A549 (cell line): Measurements from ENCODE around the gene MYLK. TPM values are rescaled to one million over a fixed set of nuclear protein-coding genes. Genes with fewer than 3 reads are reported as not detected.

Source experiments
- ATAC-seq, 2 experiments: fragments of 200-7000 bp in 1 of 2; fragments of >200 bp in 1 of 2; cut with Nextera tagmentation in 1 of 2; cut with Tn5 transposase in 1 of 2; 3 replicates each; pipeline versions ENCODE4 v1.8.0 to v1.9.1; 2018 to 2020; ENCODE audit warnings: mild to moderate bottlenecking in 1 of 2, moderate library complexity in 1 of 2
- CTCF ChIA-PET: fragments of 300-600 bp; sonication (Branson Sonifier 250); formaldehyde crosslinking; extraction: SDS; loops from one replicate; lab custom pipeline; 2021; ENCODE audit warnings: antibody characterized with exemption, inconsistent platforms; lab: Yijun Ruan, JAX
- POLR2A ChIA-PET: fragments of 350-600 bp; formaldehyde crosslinking; extraction: SDS; loops from one replicate; lab custom pipeline; 2021; ENCODE audit warnings: antibody characterized with exemption, inconsistent platforms; lab: Yijun Ruan, JAX
- DNase-seq, 2 experiments: peaks; one replicate each; pipeline versions ENCODE4 v3.0.0 to v3.0.0-alpha.2; 2011 to 2016; ENCODE audit warnings: low read depth in 1 of 2, low spot score in 1 of 2
- FAIRE-seq: peaks from 2 replicates; lab custom pipeline; 2011; peaks lifted over from hg19 to GRCh38; lab: Jason Lieb, UNC
- H3K27ac ChIP-seq, 2 experiments: fragments of >200 bp; sonication (Bioruptor Twin); formaldehyde crosslinking; 3 replicates each; pipeline ENCODE4 v1.5.1; 2016 to 2017
- H3K4me1 ChIP-seq: fragments of >200 bp; sonication (Bioruptor Twin); formaldehyde crosslinking; 3 replicates; pipeline ENCODE4 v1.6.1; 2016
- H3K4me2 ChIP-seq: fragments of >200 bp; sonication (Bioruptor Twin); formaldehyde crosslinking; 3 replicates; pipeline ENCODE4 v1.6.1; 2016
- H3K4me3 ChIP-seq: fragments of >200 bp; sonication (Bioruptor Twin); formaldehyde crosslinking; 3 replicates; pipeline ENCODE4 v1.5.1; 2016
- H3K9me3 ChIP-seq: fragments of >200 bp; sonication (Bioruptor Twin); formaldehyde crosslinking; 3 replicates; pipeline ENCODE4 v1.6.1; 2016
- BHLHE40 ChIP-seq: IDR thresholded peaks from 2 replicates; pipeline ENCODE4 v1.6.1; 2012; ENCODE audit warnings: low read depth, low read length, inconsistent platforms
- CBX2 ChIP-seq: fragments of 200-600 bp; sonication (generic); IDR thresholded peaks from 2 replicates; pipeline ENCODE4 v1.6.1; 2016; ENCODE audit warnings: low read depth, mild to moderate bottlenecking, borderline replicate concordance
- CEBPB ChIP-seq, 2 experiments: fragments of >200 bp in 1 of 2; sonication (Bioruptor Twin) in 1 of 2; formaldehyde crosslinking in 1 of 2; IDR thresholded peaks; 2 replicates each; pipeline ENCODE4 v1.6.1; 2012 to 2016
- CHD2 ChIP-seq: fragments of 150-350 bp; IDR thresholded peaks from 2 replicates; pipeline ENCODE4 v1.6.1; 2014; ENCODE audit warnings: low read length; ENCODE audit not compliant: partially characterized antibody
- E2F6 ChIP-seq: IDR thresholded peaks from 2 replicates; pipeline ENCODE4 v1.6.1; 2012; ENCODE audit warnings: low read depth, borderline replicate concordance
- FOSB ChIP-seq: fragments of 250-450 bp; sonication (Bioruptor Pico); IDR thresholded peaks from 2 replicates; pipeline ENCODE4 v1.5.0; 2020; ENCODE audit warnings: mild to moderate bottlenecking, moderate library complexity
- HOXA7 ChIP-seq: fragments of 250-450 bp; sonication (Bioruptor Pico); IDR thresholded peaks from 2 replicates; pipeline ENCODE4 v1.5.0; 2020; ENCODE audit warnings: mild to moderate bottlenecking, moderate library complexity
- HOXB13 ChIP-seq: fragments of 250-450 bp; sonication (Bioruptor Pico); IDR thresholded peaks from 2 replicates; pipeline ENCODE4 v1.5.0; 2020; ENCODE audit warnings: low read depth, mild to moderate bottlenecking, moderate library complexity
- HOXB5 ChIP-seq: fragments of 250-450 bp; sonication (Bioruptor Pico); IDR thresholded peaks from 2 replicates; pipeline ENCODE4 v1.5.0; 2020; ENCODE audit warnings: mild to moderate bottlenecking, moderate library complexity
- JUN ChIP-seq, 2 experiments: fragments of >200 bp; sonication (Bioruptor Twin); formaldehyde crosslinking; IDR thresholded peaks; 2 replicates in 1 of 2; 3 replicates in 1 of 2; pipeline ENCODE4 v1.6.1; 2016 to 2017
- JUNB ChIP-seq: fragments of >200 bp; sonication (Bioruptor Twin); formaldehyde crosslinking; IDR thresholded peaks from 2 replicates; pipeline ENCODE4 v1.6.1; 2016
- KDM1A ChIP-seq: fragments of 200-600 bp; sonication (generic); IDR thresholded peaks from 2 replicates; pipeline ENCODE4 v1.6.1; 2016; ENCODE audit warnings: low read depth, mild to moderate bottlenecking
- NPAS2 ChIP-seq: fragments of 250-450 bp; sonication (Bioruptor Pico); IDR thresholded peaks from 2 replicates; pipeline ENCODE4 v1.8.0; 2022; ENCODE audit warnings: mild to moderate bottlenecking, moderate library complexity, borderline replicate concordance
- RAD21 ChIP-seq, 2 experiments: fragments of >200 bp in 1 of 2; sonication (Bioruptor Twin) in 1 of 2; formaldehyde crosslinking in 1 of 2; IDR thresholded peaks in 1 of 2; conservative IDR thresholded peaks in 1 of 2; 2 replicates in 1 of 2; 3 replicates in 1 of 2; pipeline ENCODE4 v1.6.1; 2012 to 2018; ENCODE audit warnings: inconsistent platforms in 1 of 2
- RNF2 ChIP-seq: fragments of 200-600 bp; sonication (generic); IDR thresholded peaks from 2 replicates; pipeline ENCODE4 v1.6.1; 2016; ENCODE audit warnings: low read depth, mild to moderate bottlenecking, antibody characterized with exemption, moderate library complexity, borderline replicate concordance
- TFCP2L1 ChIP-seq: fragments of 250-450 bp; sonication (Bioruptor Pico); IDR thresholded peaks from 2 replicates; pipeline ENCODE4 v1.5.0; 2021; ENCODE audit warnings: mild to moderate bottlenecking
- ZFP36 ChIP-seq: fragments of 450-650 bp; IDR thresholded peaks from 2 replicates; pipeline ENCODE4 v1.6.1; 2014; ENCODE audit warnings: borderline replicate concordance; ENCODE audit not compliant: partially characterized antibody
- ZNF302 ChIP-seq: fragments of 250-450 bp; sonication (Bioruptor Pico); IDR thresholded peaks from 2 replicates; pipeline ENCODE4 v1.9.0; 2021; ENCODE audit warnings: inconsistent platforms, mild to moderate bottlenecking, moderate library complexity
- WGBS: methylation state at CpG from one replicate; pipeline ENCODE4 v1.1.6; 2017; ENCODE audit errors: missing lambda C conversion rate; 5-methylcytosine and 5-hydroxymethylcytosine counted together
- polyA plus RNA-seq, 4 experiments: library from polyadenylated mRNA; depleted of rRNA in 3 of 4; stranded (reverse); fragments of >200 nt; fragmentation: RNase III in 1 of 4; extraction: RNeasy Plus Mini Kit Qiagen cat#74134 plus additional on column Dnase treatment in 1 of 4; gene quantifications; 2 replicates in 3 of 4; 3 replicates in 1 of 4; pipeline ENCODE4 v1.2.3, GENCODE V29; 2011 to 2017
- TF ChIP-seq, protein P1 (sequence below): fragments of 450-650 bp; IDR thresholded peaks from 2 replicates; pipeline ENCODE4 v1.6.1; 2014; ENCODE audit warnings: antibody characterized with exemption
- TF ChIP-seq, protein P2 (sequence below): fragments of 150-350 bp; IDR thresholded peaks from 2 replicates; pipeline ENCODE4 v1.6.1; 2014; ENCODE audit warnings: low read depth, mild to moderate bottlenecking, low read length

Gene MYLK
- polyA plus RNA-seq, 2 of the 4 experiments (the other 2 are of a cell fraction): 16.9 to 17.4 TPM

DNA sequence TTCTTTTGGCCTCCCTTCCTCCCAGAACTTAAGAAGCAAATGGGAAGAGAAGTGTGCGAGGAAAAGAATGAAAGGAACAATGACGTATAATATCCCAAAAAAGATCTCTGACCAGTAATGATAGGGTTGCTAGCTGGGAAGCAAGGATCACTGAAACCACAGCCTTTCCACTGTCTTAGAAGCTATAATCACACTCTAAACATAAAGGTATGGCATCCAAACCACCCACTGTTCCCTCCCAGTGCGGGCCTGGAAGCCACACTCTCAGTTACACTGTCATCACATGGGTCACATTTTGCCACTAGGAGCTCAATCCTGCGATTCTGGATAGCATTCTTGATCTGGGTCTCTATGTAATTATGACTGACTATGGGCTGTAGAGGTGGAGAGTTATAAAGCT, 167.7 kb downstream of the MYLK start:
- FAIRE-seq (no peak), DNase-seq (no peak), ATAC-seq (no peak)
- TF ChIP-seq CEBPB (IDR thresholded peaks at IDR 0.05) (no peak), NPAS2 (no peak), E2F6 (no peak), KDM1A (no peak), HOXB5 (no peak), HOXB13 (CRISPR knock-in tag) (no peak), JUN (IDR thresholded peaks at IDR 0.05) (no peak)
- H3K4me2 ChIP-seq: no peak overlapping the region
- no peak overlapping the region for H3K4me3 ChIP-seq
- H3K4me1 ChIP-seq: peaks cover 5% of the 10 kb centered on the region; the same call in 1 of the 3 replicates
- no peak overlapping the region for H3K27ac ChIP-seq
- ChIA-PET CTCF (interaction anchor here (0.8 to 45.3 kb wide), 5 partner anchors 9 to 66 kb away, joined by 3 to 829 read pairs (median 7); no protein-coding TSS in a partner anchor), POLR2A (no interaction called here)
- 82% methylated on average over 4 of the region's 4 CpGs for WGBS
- no peaks in the 10 kb centered on the region for H3K9me3 ChIP-seq

DNA sequence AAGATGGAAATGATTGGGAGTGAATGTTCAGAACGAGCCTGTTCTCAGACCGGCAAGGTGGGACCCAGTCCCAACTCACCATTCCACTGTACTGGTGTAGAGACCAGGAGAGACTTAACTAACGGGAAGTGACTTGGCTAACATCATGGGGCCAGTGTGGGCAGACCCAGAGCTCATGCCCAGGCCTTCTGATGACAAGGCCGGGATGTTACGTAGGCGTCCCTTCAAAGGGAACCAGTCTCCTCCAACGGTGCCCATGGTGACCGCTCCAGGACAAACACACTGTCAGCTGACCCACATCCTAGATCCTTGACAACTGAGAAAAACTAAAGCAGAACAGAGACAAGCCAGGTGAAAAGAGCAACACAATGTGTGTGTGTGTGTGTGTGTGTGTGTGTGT, 170.9 kb downstream of the MYLK start:
- H3K4me1 ChIP-seq: no peaks in the 10 kb centered on the region
- FAIRE-seq (no peak), ATAC-seq (no peak), DNase-seq (no peak)
- TF ChIP-seq BHLHE40 (no peak), CHD2 (no peak), HOXB5 (no peak), TFCP2L1 (CRISPR knock-in tag) (no peak), FOSB (CRISPR knock-in tag) (no peak), HOXA7 (CRISPR knock-in tag) (no peak), CBX2 (no peak), RNF2 (no peak), RAD21 (conservative IDR thresholded peaks at IDR 0.05 in 1 of 2, IDR thresholded peaks at IDR 0.05 in 1 of 2) (no peak), ZFP36 (no peak), CEBPB (IDR thresholded peaks at IDR 0.05) (no peak), NPAS2 (no peak), JUNB (no peak), JUN (IDR thresholded peaks at IDR 0.05) (no peak), ZNF302 (CRISPR knock-in tag) (no peak), E2F6 (no peak)
- TF ChIP-seq, protein P1, sequence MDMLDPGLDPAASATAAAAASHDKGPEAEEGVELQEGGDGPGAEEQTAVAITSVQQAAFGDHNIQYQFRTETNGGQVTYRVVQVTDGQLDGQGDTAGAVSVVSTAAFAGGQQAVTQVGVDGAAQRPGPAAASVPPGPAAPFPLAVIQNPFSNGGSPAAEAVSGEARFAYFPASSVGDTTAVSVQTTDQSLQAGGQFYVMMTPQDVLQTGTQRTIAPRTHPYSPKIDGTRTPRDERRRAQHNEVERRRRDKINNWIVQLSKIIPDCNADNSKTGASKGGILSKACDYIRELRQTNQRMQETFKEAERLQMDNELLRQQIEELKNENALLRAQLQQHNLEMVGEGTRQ: no peak
- TF ChIP-seq, protein P2, sequence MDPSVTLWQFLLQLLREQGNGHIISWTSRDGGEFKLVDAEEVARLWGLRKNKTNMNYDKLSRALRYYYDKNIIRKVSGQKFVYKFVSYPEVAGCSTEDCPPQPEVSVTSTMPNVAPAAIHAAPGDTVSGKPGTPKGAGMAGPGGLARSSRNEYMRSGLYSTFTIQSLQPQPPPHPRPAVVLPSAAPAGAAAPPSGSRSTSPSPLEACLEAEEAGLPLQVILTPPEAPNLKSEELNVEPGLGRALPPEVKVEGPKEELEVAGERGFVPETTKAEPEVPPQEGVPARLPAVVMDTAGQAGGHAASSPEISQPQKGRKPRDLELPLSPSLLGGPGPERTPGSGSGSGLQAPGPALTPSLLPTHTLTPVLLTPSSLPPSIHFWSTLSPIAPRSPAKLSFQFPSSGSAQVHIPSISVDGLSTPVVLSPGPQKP: no peak
- WGBS: 93% methylated on average over 7 of the region's 8 CpGs
- no peak overlapping the region for H3K27ac ChIP-seq
- CTCF ChIA-PET: interaction anchor here (4.4 to 45.3 kb wide), 3 partner anchors 10 to 63 kb away, joined by 25 to 829 read pairs (median 43); no protein-coding TSS in a partner anchor
- no peak overlapping the region for H3K4me3 ChIP-seq
- H3K4me2 ChIP-seq: no peak overlapping the region
- POLR2A ChIA-PET: no interaction called here
- no peaks in the 10 kb centered on the region for H3K9me3 ChIP-seq
